ENCODE measurements around the gene MYO16.
"Not testable (repeated sequence)": the region's sequence is repeated elsewhere in the genome, so short reads cannot be mapped to it uniquely, and the experiment has no call there.

Gene MYO16

DNA sequence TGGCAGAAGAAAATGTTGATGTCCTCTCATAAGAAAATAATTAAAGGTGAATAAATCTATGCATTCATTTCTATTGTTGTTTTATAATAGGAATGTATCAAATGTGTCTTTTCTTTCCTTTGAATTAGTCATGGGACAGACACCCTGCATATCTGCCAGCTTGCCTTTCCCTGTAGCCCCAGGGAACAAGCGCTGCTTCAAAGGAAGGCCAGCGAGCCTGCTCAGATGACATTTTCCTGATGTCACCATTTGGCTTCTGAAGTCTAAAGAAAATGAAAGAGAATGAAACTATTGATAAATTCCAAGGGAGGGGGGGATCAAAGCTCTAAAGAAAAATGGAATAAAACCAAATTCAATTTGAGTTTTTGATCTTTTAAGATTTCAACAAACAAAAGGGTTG lies 582.2 kb downstream of the MYO16 start:
- no peak for DNase-seq

DNA sequence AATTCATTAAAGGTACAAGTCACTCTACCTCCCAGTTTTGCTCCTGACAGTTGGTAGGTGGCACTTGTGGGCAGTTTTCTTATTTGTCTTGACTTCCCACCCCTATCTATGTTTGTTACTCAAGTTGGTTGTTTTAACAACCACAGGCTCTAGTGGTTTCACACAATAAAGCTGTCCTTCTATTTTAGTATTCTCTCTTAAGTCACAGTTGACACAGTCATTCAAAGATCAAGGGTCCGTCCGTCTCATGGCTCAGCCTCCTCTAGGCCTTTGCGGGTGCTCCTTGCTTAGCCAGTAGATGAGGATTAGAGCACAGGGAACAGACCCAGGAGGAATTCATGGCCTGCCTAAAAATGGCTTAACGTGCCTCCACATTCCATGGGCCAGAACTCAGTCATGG lies 583.2 kb downstream of the MYO16 start:
- DNase-seq, result no peak

DNA sequence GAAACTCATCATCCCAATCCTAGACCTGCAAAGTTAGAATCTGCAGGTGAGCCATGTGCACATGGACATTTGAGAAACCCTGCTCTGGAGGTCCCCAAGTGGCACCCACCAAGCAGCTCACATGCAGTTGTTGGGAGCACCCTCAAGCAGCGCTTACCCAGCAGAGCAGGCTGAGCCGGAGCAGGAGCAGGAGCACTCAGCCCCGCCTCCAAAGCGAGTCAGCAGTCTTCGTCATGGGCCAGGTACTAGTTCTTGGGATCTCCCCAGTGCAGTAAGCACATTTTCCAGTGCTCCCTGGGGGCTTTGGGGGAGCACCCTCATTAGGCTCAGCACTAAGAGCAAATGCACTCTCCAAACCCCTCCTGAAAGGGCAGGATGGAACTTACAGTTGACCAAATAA lies 584.3 kb downstream of the MYO16 start:
- no peak for DNase-seq

DNA sequence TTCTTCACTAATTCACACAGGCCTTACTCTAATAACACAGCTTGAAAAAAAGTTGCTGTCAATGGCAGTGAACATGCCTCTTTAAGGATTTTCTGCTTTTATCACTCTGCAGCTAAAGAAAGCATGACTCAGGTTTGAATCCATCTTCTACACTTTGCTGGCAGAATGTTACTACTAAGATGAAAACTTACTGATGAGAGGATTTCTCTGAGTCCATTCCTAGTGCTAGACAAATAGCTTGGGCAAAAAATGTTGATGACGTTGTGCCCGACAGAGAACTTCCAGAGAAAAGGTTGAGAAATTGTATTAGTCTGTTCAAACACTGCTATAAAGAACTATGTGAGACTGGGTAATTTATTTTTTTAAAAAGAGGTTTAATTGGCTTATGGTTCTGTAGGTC lies 585.0 kb downstream of the MYO16 start:
- no peak for DNase-seq

DNA sequence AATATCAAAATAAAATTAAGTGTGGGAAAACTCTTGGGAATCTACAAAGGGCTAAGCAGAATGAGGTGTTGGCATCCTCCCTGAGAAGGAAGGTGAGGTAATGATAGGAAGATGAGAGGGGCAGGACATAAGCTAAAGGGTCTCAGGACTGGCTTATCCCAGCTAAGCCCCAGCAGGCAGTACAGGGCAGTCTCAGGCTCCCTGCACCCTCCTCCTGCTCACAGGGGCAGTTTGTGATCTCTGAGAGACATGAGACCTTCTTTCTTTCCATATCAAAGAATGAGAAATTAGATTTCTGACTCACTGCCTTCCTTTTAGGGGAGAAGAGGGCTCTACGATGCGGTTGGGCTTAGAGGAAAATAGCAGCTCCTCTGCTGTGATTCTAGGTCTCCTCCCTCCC lies 586.0 kb downstream of the MYO16 start:
- no peak for DNase-seq

DNA sequence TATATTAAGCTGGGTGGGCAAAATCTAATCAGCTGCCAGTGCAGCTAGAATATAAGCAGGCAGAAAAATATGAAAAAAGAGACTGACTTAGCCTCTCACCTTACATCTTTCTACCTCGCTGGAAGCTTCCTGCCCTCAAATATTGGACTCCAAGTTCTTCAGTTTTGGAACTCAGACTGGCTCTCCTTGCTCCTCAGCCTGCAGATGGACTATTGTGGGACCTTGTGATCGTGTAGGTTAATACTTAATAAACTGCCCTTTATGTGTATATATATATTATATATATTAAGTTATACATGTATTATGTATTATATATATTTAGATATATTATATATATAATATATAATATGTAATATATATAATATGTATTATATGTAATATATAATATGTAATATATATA lies 588.1 kb downstream of the MYO16 start:
- DNase-seq, result not testable (repeated sequence)

DNA sequence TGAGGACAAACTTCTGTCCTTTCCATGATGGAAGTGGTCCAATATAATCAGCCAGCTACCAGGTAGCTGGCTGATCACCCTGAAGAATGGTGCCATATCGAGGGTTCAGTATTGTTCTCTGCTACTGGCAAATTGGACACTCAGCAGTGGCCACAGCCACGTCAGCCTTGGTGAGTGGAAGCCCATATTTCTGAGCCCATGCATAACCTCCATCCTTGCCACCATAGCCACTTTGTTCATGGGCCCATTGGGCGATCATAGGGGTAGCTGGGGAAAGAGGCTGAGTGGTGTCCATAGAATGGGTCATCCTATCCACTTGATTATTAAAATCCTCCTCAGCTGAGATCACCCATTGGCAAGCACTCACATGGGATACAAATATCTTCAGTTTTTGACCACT lies 591.2 kb downstream of the MYO16 start:
- DNase-seq, result no peak

DNA sequence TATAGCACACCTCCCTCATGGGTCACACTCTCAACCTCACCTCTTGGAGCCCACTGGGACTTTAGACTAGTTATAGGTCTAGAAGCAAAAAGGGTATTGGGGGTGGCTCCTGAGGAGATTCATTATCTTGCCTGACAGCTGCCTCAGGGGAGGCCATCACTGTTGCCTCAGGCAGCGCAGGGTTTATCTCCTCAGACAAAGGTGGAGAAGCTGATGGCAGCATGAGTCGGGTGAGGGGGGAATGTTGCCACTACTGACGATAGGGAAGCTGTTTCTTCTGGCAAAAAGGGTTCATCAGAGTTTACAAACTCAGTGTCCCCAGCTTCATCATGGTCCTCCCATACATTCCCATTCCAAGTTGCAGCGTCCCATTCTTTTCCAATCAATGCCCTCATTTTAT lies 594.6 kb downstream of the MYO16 start:
- no peak for DNase-seq

DNA sequence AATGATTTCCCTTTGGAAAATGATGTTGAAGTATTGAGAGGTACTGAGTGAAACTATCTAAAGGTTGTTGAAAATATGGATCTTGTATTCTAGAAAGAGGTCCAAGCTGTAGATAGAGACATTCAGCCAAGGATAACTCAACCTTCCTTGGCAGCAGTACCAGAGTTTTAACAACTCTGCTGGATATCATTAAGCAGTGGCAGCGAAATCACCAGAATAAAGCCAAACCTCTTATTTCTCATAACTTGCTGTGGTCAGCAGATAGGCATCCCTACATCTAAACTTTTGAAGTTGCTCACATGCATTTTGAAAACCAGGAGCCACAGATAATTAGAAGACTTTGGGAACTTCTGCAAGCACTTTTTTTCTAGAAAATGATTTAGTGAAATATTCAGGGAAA lies 597.2 kb downstream of the MYO16 start:
- no peak for DNase-seq

DNA sequence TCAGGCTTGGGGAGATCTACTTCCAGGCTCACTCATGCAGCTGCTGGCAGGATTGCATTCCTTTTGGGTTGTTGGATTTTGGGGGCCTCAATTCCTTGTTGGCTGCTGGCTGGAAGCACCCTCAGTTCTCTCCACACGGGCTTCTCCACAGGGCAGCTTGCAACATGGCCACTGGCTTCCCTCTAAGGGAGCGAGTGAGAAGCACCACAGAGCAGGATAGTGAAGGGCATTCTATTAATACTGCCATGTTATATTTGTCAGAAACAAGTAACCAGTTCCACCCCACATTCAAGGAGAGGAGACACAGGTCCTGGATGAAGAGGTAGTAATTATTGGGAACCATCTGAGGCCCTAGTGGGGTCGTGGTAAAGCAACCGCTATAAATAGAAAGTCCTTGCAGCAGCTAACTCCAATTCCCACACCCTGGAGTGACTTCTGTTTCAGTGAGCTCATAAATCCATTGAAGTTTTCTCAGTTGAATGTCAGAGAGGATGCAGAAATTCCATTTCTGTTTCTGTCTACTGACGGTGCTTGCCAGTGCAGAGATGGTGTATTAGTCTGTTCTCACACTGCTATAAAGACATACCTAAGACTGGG lies 598.0 kb downstream of the MYO16 start:
- DNase-seq, result no peak

DNA sequence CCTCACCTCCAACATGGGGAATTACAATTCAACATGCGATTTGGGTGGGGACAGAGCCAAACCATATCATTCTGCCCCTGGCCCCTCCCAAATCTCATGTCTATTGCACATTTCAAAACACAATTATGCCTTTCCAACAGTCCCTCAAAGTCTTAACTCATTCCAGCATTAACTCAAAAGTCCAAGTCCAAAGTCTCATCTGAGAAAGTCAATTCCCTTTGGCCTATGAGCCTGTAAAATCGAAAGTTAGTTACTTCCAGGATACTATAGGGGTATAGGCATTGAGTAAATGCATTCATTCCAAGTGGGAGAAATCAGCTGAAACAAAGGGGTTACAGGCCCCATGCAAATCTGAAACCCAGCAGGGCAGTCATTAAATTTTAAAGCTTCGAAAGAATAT lies 598.8 kb downstream of the MYO16 start:
- no peak for DNase-seq

DNA sequence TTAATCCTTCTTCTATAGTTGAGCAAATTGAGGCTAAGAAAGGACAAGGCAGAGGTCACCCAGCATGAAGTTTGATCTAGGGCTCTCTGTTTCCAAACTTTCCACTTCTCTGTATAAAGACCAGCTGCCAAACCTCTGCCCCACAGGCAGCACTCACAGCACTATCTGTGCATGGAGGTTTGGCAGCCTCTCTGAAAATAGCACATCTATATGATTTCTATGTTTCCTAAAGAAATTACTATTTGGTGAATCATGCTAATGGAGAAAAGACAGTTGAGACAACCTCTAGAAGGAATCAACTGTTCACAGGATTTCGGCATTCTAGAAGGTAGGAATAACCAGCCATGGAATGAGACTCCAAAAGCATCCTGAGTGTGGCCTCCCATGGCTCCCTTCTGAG lies 602.5 kb downstream of the MYO16 start:
- no peak for DNase-seq

DNA sequence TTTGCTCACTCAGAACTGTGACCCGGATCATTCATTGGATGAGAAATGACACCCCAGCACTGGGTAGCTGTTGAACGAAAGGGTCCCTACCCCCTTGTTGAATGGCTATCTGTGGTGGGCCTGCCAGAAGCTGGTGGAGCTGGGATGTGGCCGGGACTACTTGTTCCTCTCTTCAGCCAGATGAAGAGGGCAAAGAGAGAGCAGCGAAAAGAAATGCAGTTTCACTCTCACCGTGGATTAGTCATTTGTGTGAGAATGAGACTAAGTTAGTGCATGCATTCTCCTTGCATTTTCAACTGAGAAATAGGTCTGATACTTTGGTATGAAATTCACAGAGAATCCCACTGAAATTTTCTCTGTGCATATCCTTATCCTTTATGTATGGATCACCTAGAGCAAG lies 603.9 kb downstream of the MYO16 start:
- no peak for DNase-seq

DNA sequence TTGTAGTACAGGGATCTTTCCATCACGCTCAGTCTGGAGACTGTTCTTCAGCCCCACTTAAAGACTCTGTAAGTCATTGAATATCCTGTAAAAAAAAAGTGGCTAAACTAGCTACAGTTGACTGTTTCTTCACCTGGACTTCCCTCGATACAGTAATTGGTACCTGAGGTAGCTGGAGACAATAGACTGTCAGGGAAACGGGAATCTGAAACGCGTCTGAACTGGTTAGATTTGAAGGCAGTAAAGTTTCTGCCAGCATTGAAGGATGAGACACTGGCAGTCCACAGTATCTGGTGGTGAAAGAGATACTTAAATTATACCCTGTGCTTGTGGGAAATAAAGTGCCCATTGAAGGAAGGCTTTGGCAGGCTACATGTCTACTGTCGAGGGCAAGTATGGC lies 606.5 kb downstream of the MYO16 start:
- no peak for DNase-seq

DNA sequence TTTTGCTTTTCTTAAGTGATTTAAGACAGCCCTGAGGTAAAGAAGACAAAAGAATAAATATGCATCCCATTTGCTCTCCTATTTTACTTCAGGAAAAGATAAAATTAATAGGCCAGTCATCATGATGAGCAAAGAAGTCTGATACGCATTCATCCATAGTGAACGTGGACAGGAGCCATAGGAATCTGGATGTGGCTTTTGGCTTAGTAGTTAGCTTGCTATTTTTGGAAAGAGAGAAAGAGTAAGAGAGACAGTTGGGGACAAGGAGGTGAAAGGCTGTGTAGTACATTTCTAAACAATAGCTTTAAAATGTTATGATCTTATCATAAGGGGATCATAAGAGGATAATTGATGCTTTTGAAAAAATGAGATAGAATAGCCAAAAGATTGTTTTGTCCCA lies 611.7 kb downstream of the MYO16 start:
- DNase-seq, result no peak

DNA sequence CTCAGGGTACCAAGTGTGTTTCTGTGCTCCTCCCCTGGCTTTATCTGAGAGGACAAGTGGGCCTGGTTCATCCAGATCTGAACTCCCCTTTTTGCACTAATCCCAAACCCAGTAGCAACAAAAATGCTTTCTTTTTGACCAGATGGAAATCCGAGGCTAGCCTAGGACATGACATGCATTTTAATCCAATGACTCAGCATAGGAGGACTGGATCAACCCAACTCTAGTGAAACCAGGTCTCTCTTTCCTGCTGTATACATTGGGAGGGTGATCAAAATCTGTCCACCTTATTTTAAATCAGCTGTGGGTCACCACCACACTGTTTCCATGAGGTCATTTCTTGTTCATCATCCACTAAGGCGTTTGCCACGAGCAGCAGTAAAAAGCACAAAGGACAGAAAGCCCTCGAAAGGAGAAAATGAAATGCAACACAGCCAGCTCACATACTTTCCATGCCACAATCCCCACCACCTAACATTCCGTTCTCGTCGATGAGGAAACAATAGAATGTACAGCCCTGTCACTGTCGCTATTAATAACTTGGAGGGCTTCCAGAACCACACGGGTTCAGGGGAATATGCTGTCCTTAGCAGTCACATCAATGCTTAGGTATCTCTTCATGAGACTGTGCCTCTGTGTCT lies 614.0 kb downstream of the MYO16 start:
- DNase-seq, result no peak

DNA sequence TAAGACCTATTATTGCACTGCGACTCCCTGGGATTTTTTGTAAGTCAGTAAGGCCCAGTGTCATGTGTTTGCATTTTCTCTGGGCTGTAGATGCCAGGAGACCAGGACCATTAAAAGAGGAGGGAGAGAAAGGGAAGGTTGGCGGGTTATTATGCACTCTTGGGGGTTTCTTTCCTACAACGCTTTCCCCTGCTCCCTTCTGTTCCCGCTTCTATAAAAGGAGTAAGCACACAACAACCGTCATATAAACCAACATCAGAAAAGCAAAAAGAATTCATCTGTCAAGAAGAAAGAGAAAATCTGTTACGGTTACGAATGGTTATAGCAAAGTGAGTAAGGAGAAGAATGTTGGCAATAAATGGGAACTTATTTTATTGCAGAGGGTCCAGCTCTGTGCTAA lies 615.2 kb downstream of the MYO16 start:
- no peak for DNase-seq

DNA sequence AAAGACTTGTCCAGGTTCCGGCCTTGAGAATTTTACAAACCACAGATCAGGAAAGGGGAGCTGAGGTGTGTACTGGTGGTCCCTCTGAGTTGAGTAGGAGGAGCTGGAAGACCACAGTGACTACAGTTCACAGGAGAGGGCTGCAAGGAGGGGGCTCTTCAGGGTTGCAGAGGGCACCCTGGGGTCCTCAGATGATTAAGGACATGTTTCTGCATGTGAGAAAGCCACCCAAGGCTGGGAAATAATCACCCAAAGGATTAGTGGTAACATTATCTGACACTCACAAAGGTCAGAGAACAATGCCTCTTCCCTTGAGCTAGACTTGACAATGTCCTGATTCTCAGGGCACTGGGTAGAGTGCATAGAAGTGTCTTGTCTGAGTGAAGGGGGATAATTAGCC lies 616.6 kb downstream of the MYO16 start:
- no peak for DNase-seq

DNA sequence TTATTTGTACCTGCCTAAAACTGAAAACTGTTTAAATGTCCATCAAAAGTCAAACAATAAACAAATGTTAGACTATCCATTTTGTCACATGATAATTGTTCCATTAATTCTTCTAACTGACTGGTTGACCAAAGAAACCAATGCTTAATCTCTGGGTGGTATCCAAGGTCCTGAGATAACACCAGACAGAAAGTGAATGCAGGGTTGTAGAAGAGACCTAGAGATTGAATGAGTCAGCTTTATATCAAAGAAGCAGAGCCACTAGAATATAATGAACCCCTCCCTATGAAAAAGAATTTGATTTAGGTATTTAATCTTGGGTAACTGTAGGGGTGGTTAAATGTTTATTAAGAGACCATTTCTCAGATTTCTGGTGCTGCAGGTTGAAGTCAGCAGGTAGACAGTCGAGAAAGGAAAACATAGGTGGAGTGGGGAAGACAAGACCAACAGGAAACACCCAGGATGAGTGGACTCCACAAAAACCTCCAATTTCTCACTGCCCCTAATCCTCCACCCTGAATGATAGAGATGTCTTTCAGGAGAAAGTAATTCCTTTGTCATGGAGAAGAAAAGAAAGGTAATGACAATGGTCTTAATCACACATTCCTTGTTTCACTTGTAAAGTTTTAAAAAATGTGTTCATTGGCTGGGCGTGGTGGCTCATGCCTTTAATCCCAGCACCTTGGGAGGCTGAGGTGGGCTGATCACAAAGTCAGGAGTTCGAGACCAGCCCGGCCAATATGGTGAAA lies 620.5 kb downstream of the MYO16 start:
- no peak for DNase-seq

DNA sequence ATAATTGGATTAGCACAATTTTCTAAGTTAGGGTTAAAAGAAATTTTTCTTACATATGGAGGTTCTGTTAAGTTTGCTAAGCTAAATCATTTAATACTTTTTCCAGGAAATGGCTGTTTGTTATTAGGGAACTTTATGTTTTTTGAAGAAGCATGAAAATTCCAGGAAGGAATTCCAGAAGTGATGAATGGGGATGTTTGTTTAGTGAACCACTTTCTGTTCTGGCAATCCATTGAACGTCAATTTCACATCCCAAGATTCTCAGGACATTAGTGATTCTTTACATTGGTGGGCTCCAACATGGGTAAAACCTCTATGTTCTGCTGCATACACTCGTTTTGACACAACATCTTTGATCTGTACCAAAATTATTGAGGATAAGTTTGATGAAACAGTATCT lies 622.5 kb downstream of the MYO16 start:
- DNase-seq, result no peak

DNA sequence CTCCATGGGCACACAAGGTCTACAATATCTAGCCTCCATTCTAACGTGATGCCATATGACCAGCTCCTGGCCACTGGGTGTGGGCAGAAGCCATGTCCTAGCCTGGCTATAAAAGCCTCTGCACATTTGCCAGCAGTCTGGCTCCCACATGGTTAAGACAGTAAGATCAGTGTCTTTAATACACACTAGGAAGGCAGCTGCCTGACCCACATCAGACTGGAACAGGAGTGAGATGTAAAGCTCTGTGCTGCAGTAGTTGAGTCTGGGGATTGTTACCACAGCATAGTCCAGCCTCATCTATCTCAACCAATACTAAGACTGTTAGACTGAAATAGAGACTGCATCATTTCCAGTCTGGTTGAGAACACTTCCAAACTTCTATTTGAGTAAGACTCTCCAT lies 623.9 kb downstream of the MYO16 start:
- DNase-seq, result no peak

DNA sequence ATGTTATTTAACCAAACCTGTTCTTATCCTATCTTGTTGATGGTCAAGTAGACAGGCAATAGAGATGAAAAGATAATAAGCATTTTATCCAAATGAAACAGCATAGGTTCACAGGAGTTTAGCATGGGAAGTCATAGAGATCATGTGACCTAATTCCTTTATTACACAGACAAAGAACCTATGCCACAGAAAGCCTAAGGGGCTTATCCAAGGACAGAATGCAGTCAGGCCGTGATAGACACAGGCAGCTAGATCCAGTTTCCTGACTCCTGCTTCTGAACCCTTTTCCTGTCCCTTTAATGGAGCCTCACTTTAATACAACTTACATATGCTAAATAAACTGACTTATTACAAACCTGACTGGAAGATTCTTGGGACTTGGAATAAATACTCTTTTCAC lies 624.9 kb downstream of the MYO16 start:
- DNase-seq, result no peak

DNA sequence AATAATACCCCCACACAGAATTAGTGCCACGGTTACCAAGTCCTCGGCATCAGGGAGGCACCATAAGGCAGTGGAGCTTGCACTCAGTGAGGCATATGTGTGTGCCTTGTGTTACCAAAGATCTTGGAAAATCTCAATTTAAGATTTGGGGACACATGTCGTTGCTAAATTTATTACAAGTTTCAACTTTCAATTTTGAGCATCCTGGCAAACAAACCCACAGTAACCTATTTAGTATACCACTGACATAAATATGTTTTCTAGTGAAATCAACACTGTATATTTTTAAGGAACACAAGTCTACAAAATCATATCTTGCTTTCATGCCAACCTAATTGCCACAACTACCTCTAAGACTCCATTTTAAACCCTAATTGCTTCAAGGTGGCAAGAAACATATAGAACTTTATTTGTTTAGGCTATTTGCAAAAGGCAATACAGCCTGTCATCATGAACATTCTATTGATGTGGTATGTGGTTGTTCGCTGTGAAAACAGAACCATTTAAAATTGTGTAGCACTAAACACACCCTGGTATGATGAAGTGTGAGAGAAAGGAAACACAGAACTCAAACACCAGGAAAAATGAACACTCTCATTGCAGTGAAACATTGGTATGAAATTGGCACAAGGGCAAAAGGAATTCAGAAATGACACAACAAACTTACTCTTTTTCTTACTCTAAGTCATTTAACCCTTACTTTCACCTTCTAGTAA lies 625.9 kb downstream of the MYO16 start:
- DNase-seq, result no peak
